Measurements from ENCODE around the gene DPYSL4. TPM values are rescaled to one million over a fixed set of nuclear protein-coding genes. Genes with fewer than 3 reads are reported as not detected.

DPYSL4 gene
- total and polyA plus RNA-seq, 7 donors, result 0.30 to 1.4 (median 0.82) TPM

DNA sequence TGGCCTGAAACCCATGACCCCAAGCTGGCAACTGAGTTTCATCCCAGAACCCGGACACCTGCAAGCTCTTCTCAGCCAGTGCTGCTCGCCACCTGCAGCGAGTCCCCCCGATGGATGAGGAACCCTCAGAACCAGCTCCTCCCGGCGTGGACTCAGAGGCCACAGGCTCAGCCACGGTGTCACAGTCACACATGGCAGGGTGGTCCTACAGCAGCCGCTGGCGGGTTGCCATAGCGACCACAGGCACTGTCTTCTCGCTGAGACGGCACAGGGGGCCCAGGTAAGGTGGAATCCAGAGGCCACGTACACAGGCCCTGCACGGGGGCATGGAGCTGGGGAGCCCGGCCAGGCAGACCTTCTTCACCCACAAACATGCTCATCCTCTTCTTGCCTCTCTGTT is 53.4 kb downstream of the DPYSL4 start:
- intact Hi-C loops (cut with DNase I), result no loop called here
- Histone ChIP-seq H3K9me3 (no peaks in the 10 kb centered on the region), H3K27ac (no peak overlapping the region), H3K36me3 (ENCODE audit: insufficient read depth in 1 of 2, low read depth in 1 of 2) (no peaks in the 10 kb centered on the region), H3K4me1 (no peaks in the 10 kb centered on the region), H3K4me3 (no peak overlapping the region), H3K27me3 (ENCODE audit: insufficient read depth in 3 of 3, low read length in 2 of 3) (no peaks in the 10 kb centered on the region)
- 85 to 90% (median 89%) methylated on average over 15 of the region's 15 CpGs for WGBS, 3 donors
- TF ChIP-seq, protein P1, sequence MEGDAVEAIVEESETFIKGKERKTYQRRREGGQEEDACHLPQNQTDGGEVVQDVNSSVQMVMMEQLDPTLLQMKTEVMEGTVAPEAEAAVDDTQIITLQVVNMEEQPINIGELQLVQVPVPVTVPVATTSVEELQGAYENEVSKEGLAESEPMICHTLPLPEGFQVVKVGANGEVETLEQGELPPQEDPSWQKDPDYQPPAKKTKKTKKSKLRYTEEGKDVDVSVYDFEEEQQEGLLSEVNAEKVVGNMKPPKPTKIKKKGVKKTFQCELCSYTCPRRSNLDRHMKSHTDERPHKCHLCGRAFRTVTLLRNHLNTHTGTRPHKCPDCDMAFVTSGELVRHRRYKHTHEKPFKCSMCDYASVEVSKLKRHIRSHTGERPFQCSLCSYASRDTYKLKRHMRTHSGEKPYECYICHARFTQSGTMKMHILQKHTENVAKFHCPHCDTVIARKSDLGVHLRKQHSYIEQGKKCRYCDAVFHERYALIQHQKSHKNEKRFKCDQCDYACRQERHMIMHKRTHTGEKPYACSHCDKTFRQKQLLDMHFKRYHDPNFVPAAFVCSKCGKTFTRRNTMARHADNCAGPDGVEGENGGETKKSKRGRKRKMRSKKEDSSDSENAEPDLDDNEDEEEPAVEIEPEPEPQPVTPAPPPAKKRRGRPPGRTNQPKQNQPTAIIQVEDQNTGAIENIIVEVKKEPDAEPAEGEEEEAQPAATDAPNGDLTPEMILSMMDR (IDR thresholded peaks at IDR 0.05), result no peak
- DNase-seq, result no peak
- no peak for ATAC-seq

DNA sequence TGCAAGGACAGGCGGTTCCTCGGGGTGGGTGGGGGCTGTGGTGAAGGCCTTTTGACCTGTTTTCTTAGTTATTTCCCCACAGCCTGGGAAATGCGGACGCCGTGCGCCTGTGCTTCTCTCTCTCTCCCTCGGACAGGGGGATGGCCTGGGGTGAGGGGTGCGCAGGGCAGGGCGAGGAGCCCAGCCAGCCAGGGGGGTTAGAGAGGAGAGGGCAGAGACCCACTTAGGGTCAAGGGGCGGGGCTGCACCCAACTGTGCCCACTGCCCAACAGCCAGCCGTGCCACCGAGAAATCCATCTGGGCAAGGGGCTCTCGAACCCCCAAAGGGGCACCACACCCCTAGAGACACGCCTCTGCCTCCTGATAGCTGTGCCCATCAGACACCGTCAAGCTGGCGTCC is 53.8 kb downstream of the DPYSL4 start:
- TF ChIP-seq, protein P1 (IDR thresholded peaks at IDR 0.05), result no peak
- intact Hi-C loops (cut with DNase I), result no loop called here
- ATAC-seq (no peak), DNase-seq (no peak)
- H3K9me3 ChIP-seq, result no peaks in the 10 kb centered on the region
- no peaks in the 10 kb centered on the region for H3K36me3 ChIP-seq (ENCODE audit: insufficient read depth in 1 of 2, low read depth in 1 of 2)
- no peak overlapping the region for H3K27ac ChIP-seq
- WGBS, 3 donors, result 75 to 84% (median 81%) methylated on average over 13 to 16 of the region's 16 CpGs
- H3K4me3 ChIP-seq, result no peak overlapping the region
- H3K4me1 ChIP-seq, result no peaks in the 10 kb centered on the region
- no peaks in the 10 kb centered on the region for H3K27me3 ChIP-seq (ENCODE audit: insufficient read depth in 3 of 3, low read length in 2 of 3)

DNA sequence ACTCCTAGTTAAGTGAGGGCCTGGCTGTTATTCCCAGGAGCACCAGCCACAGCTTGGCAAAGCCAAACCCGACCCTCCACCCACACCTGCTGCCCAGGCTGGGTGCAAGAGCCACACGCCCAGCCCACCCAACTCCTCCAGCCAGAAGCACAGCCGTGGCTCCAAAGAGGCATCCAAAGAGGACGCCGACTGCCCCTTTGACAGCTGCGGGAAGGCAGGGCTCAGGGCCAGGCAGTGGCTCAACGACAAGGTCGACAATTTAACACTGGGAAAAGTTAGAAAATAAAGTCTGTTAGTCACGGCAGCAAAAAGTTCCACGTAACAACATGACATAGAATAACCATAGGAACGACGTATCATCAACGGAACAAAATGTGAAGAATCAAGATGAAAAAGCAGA is 54.3 kb downstream of the DPYSL4 start:
- intact Hi-C loops (cut with DNase I), result no loop called here
- Histone ChIP-seq H3K4me1 (no peaks in the 10 kb centered on the region), H3K4me3 (no peak overlapping the region), H3K27me3 (ENCODE audit: insufficient read depth in 3 of 3, low read length in 2 of 3) (no peaks in the 10 kb centered on the region), H3K9me3 (no peaks in the 10 kb centered on the region), H3K27ac (no peak overlapping the region), H3K36me3 (ENCODE audit: insufficient read depth in 1 of 2, low read depth in 1 of 2) (no peaks in the 10 kb centered on the region)
- WGBS, 3 donors, result 31 to 55% (median 41%) methylated on average over 13 of the region's 13 CpGs
- TF ChIP-seq, protein P1 (IDR thresholded peaks at IDR 0.05), result no peak
- DNase-seq (no peak), ATAC-seq (no peak)

DNA sequence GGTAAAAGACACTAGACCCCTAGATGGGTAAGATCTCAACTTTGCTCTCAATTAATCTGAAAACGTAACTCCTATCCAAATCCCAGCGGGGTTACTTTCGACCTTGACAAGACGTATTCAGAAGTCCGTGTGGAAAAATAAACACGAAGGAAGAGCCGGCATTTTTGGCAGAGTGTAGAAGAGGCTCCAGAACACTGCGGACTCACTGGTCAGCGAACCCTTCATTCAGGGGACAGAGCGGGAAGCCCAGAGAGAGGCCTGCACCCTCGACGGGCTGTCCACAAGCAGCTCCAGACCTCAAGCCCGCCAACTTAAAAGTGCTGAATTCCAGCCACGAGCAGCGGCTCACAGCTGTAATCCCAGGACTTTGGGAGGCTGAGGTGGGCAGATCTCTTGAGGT is 54.7 kb downstream of the DPYSL4 start:
- TF ChIP-seq, protein P1 (IDR thresholded peaks at IDR 0.05), result no peak
- Histone ChIP-seq H3K9me3 (no peaks in the 10 kb centered on the region), H3K4me1 (no peaks in the 10 kb centered on the region), H3K4me3 (no peak overlapping the region), H3K36me3 (ENCODE audit: insufficient read depth in 1 of 2, low read depth in 1 of 2) (no peaks in the 10 kb centered on the region), H3K27me3 (ENCODE audit: insufficient read depth in 3 of 3, low read length in 2 of 3) (no peaks in the 10 kb centered on the region), H3K27ac (no peak overlapping the region)
- intact Hi-C loops (cut with DNase I), result no loop called here
- WGBS, 3 donors, result 46 to 57% (median 57%) methylated on average over 15 of the region's 15 CpGs
- ATAC-seq (no peak), DNase-seq (no peak)

DNA sequence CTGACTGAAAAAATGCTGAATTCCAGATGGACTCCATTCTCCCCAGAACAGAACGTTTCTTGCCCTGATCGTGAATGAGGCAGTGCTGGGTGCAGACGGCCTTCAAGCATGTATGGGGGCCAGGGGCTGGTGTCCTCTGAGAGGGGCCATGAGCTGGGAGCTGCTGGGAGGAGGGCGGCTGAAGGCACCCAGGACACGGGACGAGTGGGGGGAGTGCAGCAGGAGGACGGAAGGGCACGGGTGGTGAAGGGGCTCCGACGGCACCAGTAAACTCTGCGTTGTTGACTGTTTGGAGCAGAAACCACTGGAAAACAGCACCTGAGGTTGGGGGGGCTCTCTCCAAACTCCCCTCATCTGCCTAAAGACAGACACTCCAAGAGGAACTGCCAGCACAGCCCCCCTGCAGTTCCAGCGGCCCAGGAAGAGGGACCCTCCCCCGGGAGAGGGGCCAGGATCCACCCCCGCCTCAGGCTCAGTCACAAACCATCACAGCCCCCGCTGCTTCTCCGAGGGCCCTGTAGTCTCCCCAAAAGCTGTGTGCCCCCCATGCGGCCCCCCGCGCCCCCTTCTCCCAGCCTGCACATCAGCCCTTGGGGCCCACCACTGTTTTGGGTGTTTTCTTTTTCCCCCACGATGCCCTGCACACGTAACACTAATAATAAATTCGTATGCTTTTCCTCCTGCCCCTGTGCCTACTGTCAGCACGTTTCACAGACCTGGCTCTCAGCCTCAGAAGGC is 55.5 kb downstream of the DPYSL4 start:
- TF ChIP-seq, protein P1 (IDR thresholded peaks at IDR 0.05), result no peak
- intact Hi-C loops (cut with DNase I), result no loop called here
- H3K27me3 ChIP-seq (ENCODE audit: insufficient read depth in 3 of 3, low read length in 2 of 3), result no peaks in the 10 kb centered on the region
- WGBS, 3 donors, result 79 to 85% (median 84%) methylated on average over 16 to 23 of the region's 23 CpGs
- no peak overlapping the region for H3K4me3 ChIP-seq
- H3K9me3 ChIP-seq, result no peaks in the 10 kb centered on the region
- no peaks in the 10 kb centered on the region for H3K4me1 ChIP-seq
- ATAC-seq (no peak), DNase-seq (no peak)
- no peak overlapping the region for H3K27ac ChIP-seq
- no peaks in the 10 kb centered on the region for H3K36me3 ChIP-seq (ENCODE audit: insufficient read depth in 1 of 2, low read depth in 1 of 2)
